Measurements from ENCODE around the gene COQ9.

The COQ9 gene

GRCh38 chr16:57473176-57473840 lies 26.0 kb downstream of the COQ9 start:
- DNase-seq (ENCODE audit: low spot score): no peak

DNA sequence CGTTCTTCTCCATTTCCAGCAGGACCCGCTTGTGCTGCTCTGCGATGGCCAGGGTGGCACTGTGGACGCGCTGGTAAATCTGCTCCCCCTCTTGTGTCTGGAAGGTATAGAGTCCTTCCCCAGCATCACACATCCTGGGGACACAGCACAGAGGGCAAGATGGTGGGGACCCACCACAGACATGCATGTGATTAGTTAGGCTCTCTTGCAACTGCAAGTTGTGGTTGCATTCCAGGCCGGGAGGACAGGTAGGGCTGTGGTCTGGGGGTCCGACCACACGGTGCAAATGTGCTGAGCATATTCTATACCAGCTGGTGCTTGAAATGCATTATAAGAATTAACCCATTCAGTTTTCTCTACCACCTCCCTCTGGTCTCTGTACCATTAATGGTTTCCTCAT lies 26.6 kb downstream of the COQ9 start:
- DNase-seq (ENCODE audit: low spot score): no peak

DNA sequence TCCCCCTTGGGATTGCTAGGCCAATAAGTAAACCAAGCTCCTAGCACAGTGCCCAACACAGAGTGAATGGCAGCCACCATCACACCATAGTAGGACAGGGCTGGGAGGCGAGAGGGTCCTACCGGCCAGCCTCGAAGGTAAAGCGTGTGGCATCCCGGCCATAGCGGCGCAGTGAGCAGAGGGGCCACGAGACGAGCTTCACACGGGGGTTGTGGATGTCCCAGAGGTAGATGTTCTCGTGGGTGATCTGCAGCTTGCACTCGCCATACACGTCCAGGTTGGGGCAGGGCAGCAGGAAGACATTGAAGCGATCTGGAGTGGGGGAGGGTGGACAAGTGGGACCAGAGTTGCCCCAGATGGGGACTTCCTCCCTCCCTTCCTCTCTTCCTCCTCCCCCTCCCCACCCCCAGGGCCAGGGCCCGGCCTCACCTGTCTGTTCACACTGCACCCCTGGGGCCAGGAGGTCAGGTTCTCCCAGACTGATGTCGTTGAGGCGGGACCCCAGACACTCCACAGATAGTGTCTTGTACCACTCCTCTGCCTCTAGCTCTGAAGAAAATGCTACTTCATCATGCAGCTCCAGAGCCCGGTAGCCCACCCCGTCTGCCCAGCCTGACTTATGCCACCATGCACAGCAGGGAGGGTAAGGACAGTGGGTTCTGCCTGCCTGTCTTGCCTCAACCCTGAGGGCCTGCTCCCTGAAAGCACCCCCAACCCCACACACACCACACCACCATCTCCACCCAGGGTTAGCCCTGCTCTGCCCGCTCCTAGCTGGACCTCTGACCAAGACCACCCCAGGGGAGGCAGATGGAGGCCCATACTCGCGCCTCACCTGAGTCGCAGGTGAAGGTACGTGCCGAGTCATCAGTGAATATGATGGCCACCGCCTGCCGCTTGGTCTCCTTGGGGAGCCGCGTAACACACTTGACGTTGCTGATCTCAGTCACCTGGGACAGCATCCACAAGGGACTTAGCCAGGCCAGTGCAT lies 27.7 kb downstream of the COQ9 start:
- no peak for DNase-seq (ENCODE audit: low spot score)

- DNase-seq (ENCODE audit: low spot score): no peak
These were observed 28.5 kb downstream of the COQ9 start for GRCh38 chr16:57475711-57476339.

DNA sequence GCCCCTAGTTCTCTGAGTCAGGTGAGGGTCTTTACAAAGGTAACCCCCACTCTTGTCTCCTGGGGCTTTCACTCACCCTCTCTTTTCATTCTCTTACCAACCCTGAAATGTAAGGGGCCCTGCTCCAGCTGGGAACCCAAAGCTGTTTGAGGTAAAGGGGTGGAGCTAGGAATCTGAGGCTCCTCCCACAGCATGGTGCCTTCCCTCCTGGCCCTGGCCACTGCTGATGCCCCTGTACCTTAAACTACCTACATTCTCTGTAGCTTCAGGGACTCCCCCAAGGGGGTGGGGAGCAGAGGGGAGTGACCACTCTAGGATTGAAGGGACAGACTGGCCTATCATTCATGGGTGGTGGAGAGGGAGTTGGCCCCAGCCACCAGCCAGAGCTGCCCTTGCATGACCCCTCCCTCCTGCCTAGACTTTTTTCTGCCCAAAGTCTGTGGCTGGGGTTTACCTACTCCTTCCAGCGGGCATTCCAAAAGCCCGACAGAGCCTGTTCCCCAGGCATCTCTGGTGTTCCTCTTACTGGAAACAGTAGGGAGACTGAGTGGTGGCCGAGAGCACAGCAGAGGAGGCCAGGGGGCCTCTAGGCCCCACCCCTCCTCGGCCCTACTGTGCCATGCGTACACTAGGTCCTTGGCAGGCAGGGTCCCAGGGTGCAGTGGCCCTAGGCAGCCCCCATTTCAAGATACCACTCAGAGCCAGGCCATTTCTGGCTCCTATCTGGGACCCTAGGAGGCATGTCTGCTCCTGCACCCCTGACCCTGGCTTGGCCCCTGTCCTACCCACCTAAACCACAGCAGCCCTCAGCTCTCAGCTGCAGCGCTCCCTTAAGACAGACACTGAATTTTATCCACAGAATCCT lies 29.5 kb downstream of the COQ9 start:
- DNase-seq (ENCODE audit: low spot score): no peak

- no peak for DNase-seq (ENCODE audit: low spot score)
These were observed 30.4 kb downstream of the COQ9 start for GRCh38 chr16:57477531-57478202.

- DNase-seq (ENCODE audit: low spot score): no peak
These were observed 31.3 kb downstream of the COQ9 start for GRCh38 chr16:57478396-57479204.

- DNase-seq (ENCODE audit: low spot score): peak; percentile 31
These were observed 32.1 kb downstream of the COQ9 start for GRCh38 chr16:57479205-57479975.

GRCh38 chr16:57479976-57480753 lies 32.9 kb downstream of the COQ9 start:
- no peak for DNase-seq (ENCODE audit: low spot score)

DNA sequence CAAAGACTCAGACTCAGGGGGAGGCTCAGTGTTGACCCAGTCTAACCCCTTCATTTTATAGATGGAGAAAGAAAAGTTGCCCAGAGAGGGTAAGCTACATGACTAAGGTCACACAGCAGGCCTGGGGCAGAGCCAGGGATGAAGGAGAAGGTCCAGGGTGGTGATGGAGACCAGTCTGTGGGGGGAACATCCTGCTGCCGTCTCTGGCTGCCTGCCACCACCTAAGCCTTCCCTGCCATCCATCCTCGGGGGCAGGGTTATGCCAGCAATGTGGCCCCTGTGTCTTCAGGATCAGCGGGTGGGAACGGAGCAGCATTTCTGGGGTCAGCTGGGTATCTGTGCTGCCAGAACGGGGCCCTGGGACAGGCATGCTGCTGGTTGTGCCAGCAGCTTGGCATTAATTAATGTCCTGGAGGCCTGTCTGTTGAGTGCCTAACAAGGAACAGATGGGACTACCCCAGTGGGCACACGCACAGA lies 33.5 kb downstream of the COQ9 start:
- DNase-seq (ENCODE audit: low spot score): no peak

GRCh38 chr16:57481421-57481820 lies 34.1 kb downstream of the COQ9 start:
- DNase-seq (ENCODE audit: low spot score): no peak

DNA sequence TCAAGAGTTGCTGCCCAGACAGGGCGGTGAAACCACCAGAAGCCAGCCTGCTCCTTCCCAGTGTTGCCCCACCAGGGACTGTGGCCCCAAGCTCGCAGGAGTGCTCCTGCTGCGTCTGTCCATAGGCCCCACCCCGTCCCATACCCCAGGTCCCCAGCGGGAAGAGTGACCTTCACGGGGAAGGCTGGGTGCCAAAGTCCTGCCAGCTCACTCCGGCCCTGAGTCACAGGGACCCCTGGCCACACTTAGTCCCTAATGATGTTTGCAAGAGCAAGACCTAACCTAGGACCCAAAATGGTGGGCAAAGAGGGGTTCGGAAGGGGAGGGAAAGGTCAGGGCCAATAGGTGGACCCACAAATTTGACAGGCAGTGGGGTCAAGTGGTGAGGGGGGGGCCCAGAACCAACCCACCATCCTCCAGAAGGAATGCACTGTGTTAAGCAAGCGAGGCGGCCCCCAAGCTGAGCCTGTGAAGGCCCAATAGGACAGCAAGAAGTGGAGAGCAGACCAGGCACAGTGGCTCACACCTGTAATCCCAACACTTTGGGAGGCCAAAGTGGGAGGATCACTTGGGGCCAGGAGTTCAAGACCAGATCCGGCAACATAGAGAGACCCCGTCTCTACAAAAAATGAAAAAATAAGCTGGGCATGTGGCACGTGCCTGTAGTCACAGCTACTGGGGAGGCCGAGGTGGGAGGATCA lies 35.7 kb downstream of the COQ9 start:
- no peak for DNase-seq (ENCODE audit: low spot score)

GRCh38 chr16:57483725-57484514 lies 36.6 kb downstream of the COQ9 start:
- DNase-seq (ENCODE audit: low spot score): no peak

- DNase-seq (ENCODE audit: low spot score): no peak
These were observed 37.3 kb downstream of the COQ9 start for GRCh38 chr16:57484515-57485005.

GRCh38 chr16:57485091-57485915 lies 38.0 kb downstream of the COQ9 start:
- DNase-seq (ENCODE audit: low spot score): no peak

Measured in globus pallidus (tissue), 1 donor.